ENCODE measurements around the gene VSNL1. TPM values are rescaled to one million over a fixed set of nuclear protein-coding genes. Genes with fewer than 3 reads are reported as not detected.

VSNL1 gene
- total and polyA plus RNA-seq, 10 of the 15 experiments (the other 5 are each of a cell fraction or from before 2014, with no cell fraction given): 0.04 to 0.30 (median 0.12) TPM; not detected in 4

DNA sequence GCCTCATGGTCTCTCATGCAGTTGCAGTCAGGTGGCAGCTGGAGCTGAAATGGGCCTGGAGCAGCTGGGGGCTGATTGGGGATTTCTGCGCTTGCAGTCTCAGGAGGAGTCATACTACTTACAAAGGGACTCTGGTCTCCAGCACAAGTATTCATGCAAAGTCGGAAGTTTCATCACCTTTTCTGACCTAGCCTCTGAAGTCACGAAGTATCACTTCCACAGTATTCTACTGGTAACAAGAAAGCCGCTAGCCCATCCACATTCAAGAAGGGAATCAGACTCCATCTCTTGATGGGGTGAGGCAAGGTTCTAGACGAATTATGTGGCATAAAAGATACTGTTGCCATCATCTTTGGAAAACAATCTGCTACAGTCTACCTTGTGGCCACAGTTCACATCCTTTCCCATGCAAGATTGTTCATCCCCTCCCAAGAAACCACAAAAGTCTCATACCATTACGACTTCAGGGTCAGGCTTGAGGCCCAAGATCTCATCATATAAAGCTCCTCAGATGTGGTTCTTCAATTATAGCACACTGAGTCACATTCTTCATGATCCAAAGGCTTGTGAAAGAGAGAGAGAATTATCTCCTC lies 117.9 kb downstream of the VSNL1 start (continued):
- TF ChIP-seq, protein P1, sequence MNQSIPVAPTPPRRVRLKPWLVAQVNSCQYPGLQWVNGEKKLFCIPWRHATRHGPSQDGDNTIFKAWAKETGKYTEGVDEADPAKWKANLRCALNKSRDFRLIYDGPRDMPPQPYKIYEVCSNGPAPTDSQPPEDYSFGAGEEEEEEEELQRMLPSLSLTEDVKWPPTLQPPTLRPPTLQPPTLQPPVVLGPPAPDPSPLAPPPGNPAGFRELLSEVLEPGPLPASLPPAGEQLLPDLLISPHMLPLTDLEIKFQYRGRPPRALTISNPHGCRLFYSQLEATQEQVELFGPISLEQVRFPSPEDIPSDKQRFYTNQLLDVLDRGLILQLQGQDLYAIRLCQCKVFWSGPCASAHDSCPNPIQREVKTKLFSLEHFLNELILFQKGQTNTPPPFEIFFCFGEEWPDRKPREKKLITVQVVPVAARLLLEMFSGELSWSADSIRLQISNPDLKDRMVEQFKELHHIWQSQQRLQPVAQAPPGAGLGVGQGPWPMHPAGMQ (IDR thresholded peaks at IDR 0.05; ENCODE audit: borderline replicate concordance): no peak
- TF ChIP-seq HCFC1 (IDR thresholded peaks at IDR 0.05; ENCODE audit: low read length): no peak
- no peak for TF ChIP-seq FOXK2 (IDR thresholded peaks at IDR 0.05)
- peak; percentile 75 to 84 for TF ChIP-seq IKZF2 (IDR thresholded peaks at IDR 0.05)
- no peak for TF ChIP-seq ZZZ3 (IDR thresholded peaks at IDR 0.05; ENCODE audit: control insufficient read depth, insufficient read length, low read depth)
- peak; percentile 98 for TF ChIP-seq RUNX3 (IDR thresholded peaks at IDR 0.05; ENCODE audit: low read length)
- no peak for TF ChIP-seq ZNF207 (IDR thresholded peaks at IDR 0.05; ENCODE audit: borderline replicate concordance)
- peak; percentile 52; the same call in 1 of the 2 replicates for TF ChIP-seq MEF2A (IDR thresholded peaks at IDR 0.05; ENCODE audit: insufficient read depth, low read depth, low read length)
- TF ChIP-seq, protein P2, sequence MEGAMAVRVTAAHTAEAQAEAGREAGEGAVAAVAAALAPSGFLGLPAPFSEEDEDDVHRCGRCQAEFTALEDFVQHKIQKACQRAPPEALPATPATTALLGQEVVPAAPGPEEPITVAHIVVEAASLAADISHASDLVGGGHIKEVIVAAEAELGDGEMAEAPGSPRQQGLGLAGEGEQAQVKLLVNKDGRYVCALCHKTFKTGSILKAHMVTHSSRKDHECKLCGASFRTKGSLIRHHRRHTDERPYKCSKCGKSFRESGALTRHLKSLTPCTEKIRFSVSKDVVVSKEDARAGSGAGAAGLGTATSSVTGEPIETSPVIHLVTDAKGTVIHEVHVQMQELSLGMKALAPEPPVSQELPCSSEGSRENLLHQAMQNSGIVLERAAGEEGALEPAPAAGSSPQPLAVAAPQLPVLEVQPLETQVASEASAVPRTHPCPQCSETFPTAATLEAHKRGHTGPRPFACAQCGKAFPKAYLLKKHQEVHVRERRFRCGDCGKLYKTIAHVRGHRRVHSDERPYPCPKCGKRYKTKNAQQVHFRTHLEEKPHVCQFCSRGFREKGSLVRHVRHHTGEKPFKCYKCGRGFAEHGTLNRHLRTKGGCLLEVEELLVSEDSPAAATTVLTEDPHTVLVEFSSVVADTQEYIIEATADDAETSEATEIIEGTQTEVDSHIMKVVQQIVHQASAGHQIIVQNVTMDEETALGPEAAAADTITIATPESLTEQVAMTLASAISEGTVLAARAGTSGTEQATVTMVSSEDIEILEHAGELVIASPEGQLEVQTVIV (IDR thresholded peaks at IDR 0.05; ENCODE audit: borderline replicate concordance, partially characterized antibody): no peak
- TF ChIP-seq, protein P3, sequence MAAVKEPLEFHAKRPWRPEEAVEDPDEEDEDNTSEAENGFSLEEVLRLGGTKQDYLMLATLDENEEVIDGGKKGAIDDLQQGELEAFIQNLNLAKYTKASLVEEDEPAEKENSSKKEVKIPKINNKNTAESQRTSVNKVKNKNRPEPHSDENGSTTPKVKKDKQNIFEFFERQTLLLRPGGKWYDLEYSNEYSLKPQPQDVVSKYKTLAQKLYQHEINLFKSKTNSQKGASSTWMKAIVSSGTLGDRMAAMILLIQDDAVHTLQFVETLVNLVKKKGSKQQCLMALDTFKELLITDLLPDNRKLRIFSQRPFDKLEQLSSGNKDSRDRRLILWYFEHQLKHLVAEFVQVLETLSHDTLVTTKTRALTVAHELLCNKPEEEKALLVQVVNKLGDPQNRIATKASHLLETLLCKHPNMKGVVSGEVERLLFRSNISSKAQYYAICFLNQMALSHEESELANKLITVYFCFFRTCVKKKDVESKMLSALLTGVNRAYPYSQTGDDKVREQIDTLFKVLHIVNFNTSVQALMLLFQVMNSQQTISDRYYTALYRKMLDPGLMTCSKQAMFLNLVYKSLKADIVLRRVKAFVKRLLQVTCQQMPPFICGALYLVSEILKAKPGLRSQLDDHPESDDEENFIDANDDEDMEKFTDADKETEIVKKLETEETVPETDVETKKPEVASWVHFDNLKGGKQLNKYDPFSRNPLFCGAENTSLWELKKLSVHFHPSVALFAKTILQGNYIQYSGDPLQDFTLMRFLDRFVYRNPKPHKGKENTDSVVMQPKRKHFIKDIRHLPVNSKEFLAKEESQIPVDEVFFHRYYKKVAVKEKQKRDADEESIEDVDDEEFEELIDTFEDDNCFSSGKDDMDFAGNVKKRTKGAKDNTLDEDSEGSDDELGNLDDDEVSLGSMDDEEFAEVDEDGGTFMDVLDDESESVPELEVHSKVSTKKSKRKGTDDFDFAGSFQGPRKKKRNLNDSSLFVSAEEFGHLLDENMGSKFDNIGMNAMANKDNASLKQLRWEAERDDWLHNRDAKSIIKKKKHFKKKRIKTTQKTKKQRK (IDR thresholded peaks at IDR 0.05; ENCODE audit: low read depth, low read length): no peak
- no peak for TF ChIP-seq HDAC6 (IDR thresholded peaks at IDR 0.05; ENCODE audit: unreplicated experiment)
- TF ChIP-seq SUPT20H (IDR thresholded peaks at IDR 0.05; ENCODE audit: borderline replicate concordance, control insufficient read depth, low read depth, low read length): no peak
- no peak for TF ChIP-seq NRF1 (conservative IDR thresholded peaks at IDR 0.05; ENCODE audit: low read depth, low read length)
- TF ChIP-seq, protein P4, sequence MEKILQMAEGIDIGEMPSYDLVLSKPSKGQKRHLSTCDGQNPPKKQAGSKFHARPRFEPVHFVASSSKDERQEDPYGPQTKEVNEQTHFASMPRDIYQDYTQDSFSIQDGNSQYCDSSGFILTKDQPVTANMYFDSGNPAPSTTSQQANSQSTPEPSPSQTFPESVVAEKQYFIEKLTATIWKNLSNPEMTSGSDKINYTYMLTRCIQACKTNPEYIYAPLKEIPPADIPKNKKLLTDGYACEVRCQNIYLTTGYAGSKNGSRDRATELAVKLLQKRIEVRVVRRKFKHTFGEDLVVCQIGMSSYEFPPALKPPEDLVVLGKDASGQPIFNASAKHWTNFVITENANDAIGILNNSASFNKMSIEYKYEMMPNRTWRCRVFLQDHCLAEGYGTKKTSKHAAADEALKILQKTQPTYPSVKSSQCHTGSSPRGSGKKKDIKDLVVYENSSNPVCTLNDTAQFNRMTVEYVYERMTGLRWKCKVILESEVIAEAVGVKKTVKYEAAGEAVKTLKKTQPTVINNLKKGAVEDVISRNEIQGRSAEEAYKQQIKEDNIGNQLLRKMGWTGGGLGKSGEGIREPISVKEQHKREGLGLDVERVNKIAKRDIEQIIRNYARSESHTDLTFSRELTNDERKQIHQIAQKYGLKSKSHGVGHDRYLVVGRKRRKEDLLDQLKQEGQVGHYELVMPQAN (conservative IDR thresholded peaks at IDR 0.05): no peak
- no peak for TF ChIP-seq GATAD2B (conservative IDR thresholded peaks at IDR 0.05; ENCODE audit: low read depth)
- TF ChIP-seq ZNF217 (IDR thresholded peaks at IDR 0.05): no peak
- no peak for TF ChIP-seq SIX5 (IDR thresholded peaks at IDR 0.05; ENCODE audit: low read depth, low read length, severe bottlenecking)
- TF ChIP-seq MEF2B (IDR thresholded peaks at IDR 0.05; ENCODE audit: partially characterized antibody, poor library complexity, severe bottlenecking): peak; percentile 42
- TF ChIP-seq ZNF384 (IDR thresholded peaks at IDR 0.05; ENCODE audit: borderline replicate concordance, low read depth, low read length): no peak
- TF ChIP-seq RCOR1 (conservative IDR thresholded peaks at IDR 0.05; ENCODE audit: low read depth, low read length): no peak
- TF ChIP-seq, protein P5, sequence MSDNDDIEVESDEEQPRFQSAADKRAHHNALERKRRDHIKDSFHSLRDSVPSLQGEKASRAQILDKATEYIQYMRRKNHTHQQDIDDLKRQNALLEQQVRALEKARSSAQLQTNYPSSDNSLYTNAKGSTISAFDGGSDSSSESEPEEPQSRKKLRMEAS (IDR thresholded peaks at IDR 0.05; ENCODE audit: low read depth, low read length): no peak

Data from GM12878 (cell line).